ACHN (cell line): Measurements from ENCODE around the gene NTN4.

Experiments used
- DNase-seq: peaks from one replicate; pipeline ENCODE4 v3.0.0-alpha.2; 2015
- in situ Hi-C: cut with HindIII; loops from 2 replicates; pipeline ENCODE4 v1.10.0; 2017; ENCODE audit warnings: low sequenced_read_pairs, low pct_ligation_motif_present, low pct_unique_long_range_greater_than_20kb

The NTN4 gene

GRCh38 chr12:95614390-95614982 lies 176.1 kb downstream of the NTN4 start:
- in situ Hi-C loops = no loop called here
- DNase-seq = no peak

DNA sequence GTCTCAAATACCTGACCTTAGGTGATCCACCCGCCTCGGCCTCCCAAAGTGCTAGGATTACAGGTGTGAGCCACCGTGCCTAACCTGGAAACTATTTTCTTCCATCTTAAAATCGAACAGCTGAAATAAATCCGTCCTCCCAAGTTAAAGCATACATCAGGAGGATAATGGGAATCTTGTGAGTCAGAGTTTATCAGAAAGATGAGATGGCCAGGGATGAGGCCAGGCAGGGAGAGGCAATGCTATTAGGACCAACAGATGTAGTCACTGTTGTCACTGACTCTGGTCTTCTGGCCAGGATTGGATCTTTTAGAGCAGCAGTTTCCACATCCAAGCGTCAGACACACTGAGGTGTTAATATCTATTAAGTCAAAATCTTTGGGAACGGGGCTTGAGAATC lies 177.5 kb downstream of the NTN4 start:
- no peak for DNase-seq
- in situ Hi-C loops = no loop called here

GRCh38 chr12:95611676-95612309 lies 178.8 kb downstream of the NTN4 start:
- in situ Hi-C loops = no loop called here
- no peak for DNase-seq

DNA sequence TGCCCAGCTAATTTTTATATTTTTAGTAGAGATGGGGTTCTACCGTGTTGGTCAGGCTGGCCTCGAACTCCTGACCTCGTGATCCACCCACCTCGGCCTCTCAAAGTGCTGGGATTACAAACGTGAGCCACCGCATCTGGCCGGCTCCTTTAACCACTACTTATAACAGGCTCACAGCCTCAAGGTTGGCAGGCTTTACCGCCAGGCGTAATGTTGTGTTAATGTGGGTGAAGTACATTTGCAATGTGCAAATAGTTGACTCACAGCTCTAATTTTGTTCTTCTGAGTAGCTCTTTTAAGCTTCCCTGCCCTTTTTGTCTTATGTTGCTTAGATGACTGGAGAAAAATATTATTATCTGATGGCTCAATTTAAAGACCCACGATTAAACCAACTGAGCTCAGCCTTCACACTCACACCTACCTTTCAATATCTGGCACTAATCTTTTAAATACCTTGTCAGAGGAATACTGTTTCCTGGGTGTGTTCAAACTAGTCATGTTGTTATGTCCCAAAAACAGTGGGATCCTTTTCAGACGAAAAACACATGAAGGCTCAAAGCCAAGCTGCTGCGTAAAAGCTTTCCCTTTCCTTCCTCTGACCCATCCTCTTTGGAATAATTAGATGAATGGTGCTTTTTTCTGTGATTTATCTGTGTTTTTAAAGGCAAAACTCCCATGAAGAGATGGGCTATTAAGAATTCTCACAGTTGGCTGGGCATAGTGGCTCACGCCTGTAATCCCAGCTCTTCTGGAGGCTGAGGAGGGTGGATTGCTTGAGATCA lies 182.1 kb downstream of the NTN4 start:
- in situ Hi-C loops = no loop called here
- no peak for DNase-seq
